ENCODE data around the gene PRPH. TPM values are rescaled to one million over a fixed set of nuclear protein-coding genes. Genes with fewer than 3 reads are reported as not detected.

The PRPH gene
- total and polyA plus RNA-seq, 9 of the 15 experiments (the other 6 are each of a cell fraction or from before 2014, with no cell fraction given): 0.27 to 1.9 (median 1.3) TPM; not detected in 1

DNA sequence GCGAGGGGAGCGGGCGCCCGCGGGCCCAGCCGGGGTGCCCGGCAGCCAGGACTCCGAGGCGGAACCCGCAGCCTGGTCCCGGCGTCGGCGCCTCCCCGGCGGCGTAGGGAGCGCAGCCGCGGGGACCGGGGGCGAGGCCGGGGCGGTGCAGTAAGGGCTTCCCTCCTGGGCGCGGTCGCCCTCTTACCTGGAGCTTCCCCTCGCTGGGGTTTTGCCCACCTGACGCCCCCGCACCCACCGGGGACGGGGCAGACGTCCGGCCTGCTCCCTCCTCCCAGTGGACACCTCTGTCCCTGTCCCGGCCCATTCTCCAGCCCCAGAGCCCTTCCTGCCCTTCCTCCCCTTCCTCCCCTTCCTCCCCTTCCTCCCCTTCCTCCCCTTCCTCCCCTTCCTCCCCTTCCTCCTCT is 30.5 kb upstream of the PRPH start (continued):
- TF ChIP-seq NR1H2 (CRISPR knock-in tag; IDR thresholded peaks at IDR 0.05) (0 out of 2 replicates have a peak, but pooled peaks have one; percentile 2), ZZZ3 (IDR thresholded peaks at IDR 0.05) (no peak), SPI1 (IDR thresholded peaks at IDR 0.05; ENCODE audit: borderline replicate concordance, low read depth, low read length) (0 out of 2 replicates have a peak, but pooled peaks have one; percentile 15), ZNF146 (CRISPR knock-in tag; IDR thresholded peaks at IDR 0.05; ENCODE audit: unreplicated experiment) (peak; percentile 8), DDX20 (tag; IDR thresholded peaks at IDR 0.05; ENCODE audit: low read depth) (no peak), HNRNPH1 (optimal IDR thresholded peaks at IDR 0.05; ENCODE audit: low read depth, low read length) (no peak), ZNF785 (CRISPR knock-in tag; IDR thresholded peaks at IDR 0.05) (no peak), NCOR1 (IDR thresholded peaks at IDR 0.05) (no peak), HNRNPL (IDR thresholded peaks at IDR 0.05; ENCODE audit: low read depth, low read length) (no peak), SMAD2 (IDR thresholded peaks at IDR 0.05; ENCODE audit: low read depth, low read length) (no peak)
- TF ChIP-seq, protein P1, sequence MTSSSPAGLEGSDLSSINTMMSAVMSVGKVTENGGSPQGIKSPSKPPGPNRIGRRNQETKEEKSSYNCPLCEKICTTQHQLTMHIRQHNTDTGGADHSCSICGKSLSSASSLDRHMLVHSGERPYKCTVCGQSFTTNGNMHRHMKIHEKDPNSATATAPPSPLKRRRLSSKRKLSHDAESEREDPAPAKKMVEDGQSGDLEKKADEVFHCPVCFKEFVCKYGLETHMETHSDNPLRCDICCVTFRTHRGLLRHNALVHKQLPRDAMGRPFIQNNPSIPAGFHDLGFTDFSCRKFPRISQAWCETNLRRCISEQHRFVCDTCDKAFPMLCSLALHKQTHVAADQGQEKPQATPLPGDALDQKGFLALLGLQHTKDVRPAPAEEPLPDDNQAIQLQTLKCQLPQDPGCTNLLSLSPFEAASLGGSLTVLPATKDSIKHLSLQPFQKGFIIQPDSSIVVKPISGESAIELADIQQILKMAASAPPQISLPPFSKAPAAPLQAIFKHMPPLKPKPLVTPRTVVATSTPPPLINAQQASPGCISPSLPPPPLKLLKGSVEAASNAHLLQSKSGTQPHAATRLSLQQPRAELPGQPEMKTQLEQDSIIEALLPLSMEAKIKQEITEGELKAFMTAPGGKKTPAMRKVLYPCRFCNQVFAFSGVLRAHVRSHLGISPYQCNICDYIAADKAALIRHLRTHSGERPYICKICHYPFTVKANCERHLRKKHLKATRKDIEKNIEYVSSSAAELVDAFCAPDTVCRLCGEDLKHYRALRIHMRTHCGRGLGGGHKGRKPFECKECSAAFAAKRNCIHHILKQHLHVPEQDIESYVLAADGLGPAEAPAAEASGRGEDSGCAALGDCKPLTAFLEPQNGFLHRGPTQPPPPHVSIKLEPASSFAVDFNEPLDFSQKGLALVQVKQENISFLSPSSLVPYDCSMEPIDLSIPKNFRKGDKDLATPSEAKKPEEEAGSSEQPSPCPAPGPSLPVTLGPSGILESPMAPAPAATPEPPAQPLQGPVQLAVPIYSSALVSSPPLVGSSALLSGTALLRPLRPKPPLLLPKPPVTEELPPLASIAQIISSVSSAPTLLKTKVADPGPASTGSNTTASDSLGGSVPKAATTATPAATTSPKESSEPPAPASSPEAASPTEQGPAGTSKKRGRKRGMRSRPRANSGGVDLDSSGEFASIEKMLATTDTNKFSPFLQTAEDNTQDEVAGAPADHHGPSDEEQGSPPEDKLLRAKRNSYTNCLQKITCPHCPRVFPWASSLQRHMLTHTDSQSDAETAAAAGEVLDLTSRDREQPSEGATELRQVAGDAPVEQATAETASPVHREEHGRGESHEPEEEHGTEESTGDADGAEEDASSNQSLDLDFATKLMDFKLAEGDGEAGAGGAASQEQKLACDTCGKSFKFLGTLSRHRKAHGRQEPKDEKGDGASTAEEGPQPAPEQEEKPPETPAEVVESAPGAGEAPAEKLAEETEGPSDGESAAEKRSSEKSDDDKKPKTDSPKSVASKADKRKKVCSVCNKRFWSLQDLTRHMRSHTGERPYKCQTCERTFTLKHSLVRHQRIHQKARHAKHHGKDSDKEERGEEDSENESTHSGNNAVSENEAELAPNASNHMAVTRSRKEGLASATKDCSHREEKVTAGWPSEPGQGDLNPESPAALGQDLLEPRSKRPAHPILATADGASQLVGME (CRISPR knock-in tag; IDR thresholded peaks at IDR 0.05): peak; percentile 48; the same call in 1 of the 2 replicates
- TF ChIP-seq, protein P2, sequence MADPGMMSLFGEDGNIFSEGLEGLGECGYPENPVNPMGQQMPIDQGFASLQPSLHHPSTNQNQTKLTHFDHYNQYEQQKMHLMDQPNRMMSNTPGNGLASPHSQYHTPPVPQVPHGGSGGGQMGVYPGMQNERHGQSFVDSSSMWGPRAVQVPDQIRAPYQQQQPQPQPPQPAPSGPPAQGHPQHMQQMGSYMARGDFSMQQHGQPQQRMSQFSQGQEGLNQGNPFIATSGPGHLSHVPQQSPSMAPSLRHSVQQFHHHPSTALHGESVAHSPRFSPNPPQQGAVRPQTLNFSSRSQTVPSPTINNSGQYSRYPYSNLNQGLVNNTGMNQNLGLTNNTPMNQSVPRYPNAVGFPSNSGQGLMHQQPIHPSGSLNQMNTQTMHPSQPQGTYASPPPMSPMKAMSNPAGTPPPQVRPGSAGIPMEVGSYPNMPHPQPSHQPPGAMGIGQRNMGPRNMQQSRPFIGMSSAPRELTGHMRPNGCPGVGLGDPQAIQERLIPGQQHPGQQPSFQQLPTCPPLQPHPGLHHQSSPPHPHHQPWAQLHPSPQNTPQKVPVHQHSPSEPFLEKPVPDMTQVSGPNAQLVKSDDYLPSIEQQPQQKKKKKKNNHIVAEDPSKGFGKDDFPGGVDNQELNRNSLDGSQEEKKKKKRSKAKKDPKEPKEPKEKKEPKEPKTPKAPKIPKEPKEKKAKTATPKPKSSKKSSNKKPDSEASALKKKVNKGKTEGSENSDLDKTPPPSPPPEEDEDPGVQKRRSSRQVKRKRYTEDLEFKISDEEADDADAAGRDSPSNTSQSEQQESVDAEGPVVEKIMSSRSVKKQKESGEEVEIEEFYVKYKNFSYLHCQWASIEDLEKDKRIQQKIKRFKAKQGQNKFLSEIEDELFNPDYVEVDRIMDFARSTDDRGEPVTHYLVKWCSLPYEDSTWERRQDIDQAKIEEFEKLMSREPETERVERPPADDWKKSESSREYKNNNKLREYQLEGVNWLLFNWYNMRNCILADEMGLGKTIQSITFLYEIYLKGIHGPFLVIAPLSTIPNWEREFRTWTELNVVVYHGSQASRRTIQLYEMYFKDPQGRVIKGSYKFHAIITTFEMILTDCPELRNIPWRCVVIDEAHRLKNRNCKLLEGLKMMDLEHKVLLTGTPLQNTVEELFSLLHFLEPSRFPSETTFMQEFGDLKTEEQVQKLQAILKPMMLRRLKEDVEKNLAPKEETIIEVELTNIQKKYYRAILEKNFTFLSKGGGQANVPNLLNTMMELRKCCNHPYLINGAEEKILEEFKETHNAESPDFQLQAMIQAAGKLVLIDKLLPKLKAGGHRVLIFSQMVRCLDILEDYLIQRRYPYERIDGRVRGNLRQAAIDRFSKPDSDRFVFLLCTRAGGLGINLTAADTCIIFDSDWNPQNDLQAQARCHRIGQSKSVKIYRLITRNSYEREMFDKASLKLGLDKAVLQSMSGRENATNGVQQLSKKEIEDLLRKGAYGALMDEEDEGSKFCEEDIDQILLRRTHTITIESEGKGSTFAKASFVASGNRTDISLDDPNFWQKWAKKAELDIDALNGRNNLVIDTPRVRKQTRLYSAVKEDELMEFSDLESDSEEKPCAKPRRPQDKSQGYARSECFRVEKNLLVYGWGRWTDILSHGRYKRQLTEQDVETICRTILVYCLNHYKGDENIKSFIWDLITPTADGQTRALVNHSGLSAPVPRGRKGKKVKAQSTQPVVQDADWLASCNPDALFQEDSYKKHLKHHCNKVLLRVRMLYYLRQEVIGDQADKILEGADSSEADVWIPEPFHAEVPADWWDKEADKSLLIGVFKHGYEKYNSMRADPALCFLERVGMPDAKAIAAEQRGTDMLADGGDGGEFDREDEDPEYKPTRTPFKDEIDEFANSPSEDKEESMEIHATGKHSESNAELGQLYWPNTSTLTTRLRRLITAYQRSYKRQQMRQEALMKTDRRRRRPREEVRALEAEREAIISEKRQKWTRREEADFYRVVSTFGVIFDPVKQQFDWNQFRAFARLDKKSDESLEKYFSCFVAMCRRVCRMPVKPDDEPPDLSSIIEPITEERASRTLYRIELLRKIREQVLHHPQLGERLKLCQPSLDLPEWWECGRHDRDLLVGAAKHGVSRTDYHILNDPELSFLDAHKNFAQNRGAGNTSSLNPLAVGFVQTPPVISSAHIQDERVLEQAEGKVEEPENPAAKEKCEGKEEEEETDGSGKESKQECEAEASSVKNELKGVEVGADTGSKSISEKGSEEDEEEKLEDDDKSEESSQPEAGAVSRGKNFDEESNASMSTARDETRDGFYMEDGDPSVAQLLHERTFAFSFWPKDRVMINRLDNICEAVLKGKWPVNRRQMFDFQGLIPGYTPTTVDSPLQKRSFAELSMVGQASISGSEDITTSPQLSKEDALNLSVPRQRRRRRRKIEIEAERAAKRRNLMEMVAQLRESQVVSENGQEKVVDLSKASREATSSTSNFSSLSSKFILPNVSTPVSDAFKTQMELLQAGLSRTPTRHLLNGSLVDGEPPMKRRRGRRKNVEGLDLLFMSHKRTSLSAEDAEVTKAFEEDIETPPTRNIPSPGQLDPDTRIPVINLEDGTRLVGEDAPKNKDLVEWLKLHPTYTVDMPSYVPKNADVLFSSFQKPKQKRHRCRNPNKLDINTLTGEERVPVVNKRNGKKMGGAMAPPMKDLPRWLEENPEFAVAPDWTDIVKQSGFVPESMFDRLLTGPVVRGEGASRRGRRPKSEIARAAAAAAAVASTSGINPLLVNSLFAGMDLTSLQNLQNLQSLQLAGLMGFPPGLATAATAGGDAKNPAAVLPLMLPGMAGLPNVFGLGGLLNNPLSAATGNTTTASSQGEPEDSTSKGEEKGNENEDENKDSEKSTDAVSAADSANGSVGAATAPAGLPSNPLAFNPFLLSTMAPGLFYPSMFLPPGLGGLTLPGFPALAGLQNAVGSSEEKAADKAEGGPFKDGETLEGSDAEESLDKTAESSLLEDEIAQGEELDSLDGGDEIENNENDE (IDR thresholded peaks at IDR 0.05; ENCODE audit: low read depth, low read length): no peak

Data from K562 (cell line).